Measurements from ENCODE around the gene SPRED1. TPM values are rescaled to one million over a fixed set of nuclear protein-coding genes. Genes with fewer than 3 reads are reported as not detected.

The SPRED1 gene
- total RNA-seq, 1 experiment from 2014 or later = 28.1 TPM

GRCh38 chr15:38225381-38225780 is 27.3 kb upstream of the SPRED1 start:
- no TSS peak for BruUV-seq (replicated peaks)
- ChIA-PET POLR2A (interaction anchor here (0.6 to 6.9 kb wide), 7 partner anchors 27 to 197 kb away, joined by 3 to 98 read pairs (median 4); partner anchors contain the start of gene SPRED1), CTCF (interaction anchor here (0.6 kb wide), 1 partner anchor 1825 kb away, joined by 3 read pairs; no protein-coding TSS in a partner anchor)
- DNase-seq (ENCODE audit: unreplicated experiment) = no peak
- Mint-ChIP-seq H3K27me3 (ENCODE audit: insufficient read depth, unreplicated experiment) (no peaks in the 10 kb centered on the region), H3K4me3 (ENCODE audit: unreplicated experiment) (no peak overlapping the region), H3K4me1 (ENCODE audit: insufficient read depth, unreplicated experiment) (peaks cover 6% of the 10 kb centered on the region), H3K36me3 (ENCODE audit: insufficient read depth, unreplicated experiment) (no peaks in the 10 kb centered on the region), H3K27ac (ENCODE audit: low read depth, unreplicated experiment) (no peak overlapping the region), H3K9me3 (ENCODE audit: unreplicated experiment) (no peaks in the 10 kb centered on the region)
- TF ChIP-seq CTCF (IDR thresholded peaks at IDR 0.05; ENCODE audit: unreplicated experiment) = no peak
- intact Hi-C loops (cut with micrococcal nuclease) = no loop called here

- Mint-ChIP-seq H3K4me1 (ENCODE audit: insufficient read depth, unreplicated experiment) (peaks cover 6% of the 10 kb centered on the region), H3K9me3 (ENCODE audit: unreplicated experiment) (no peaks in the 10 kb centered on the region), H3K36me3 (ENCODE audit: insufficient read depth, unreplicated experiment) (no peaks in the 10 kb centered on the region), H3K27ac (ENCODE audit: low read depth, unreplicated experiment) (no peak overlapping the region), H3K27me3 (ENCODE audit: insufficient read depth, unreplicated experiment) (no peaks in the 10 kb centered on the region), H3K4me3 (ENCODE audit: unreplicated experiment) (no peak overlapping the region)
- POLR2A ChIA-PET = interaction anchor here (0.6 to 6.9 kb wide), 10 partner anchors 9 to 980 kb away, joined by 3 to 98 read pairs (median 4); partner anchors contain the start of gene SPRED1
- BruUV-seq (replicated peaks) = no TSS peak
- intact Hi-C loops (cut with micrococcal nuclease) = no loop called here
- TF ChIP-seq CTCF (IDR thresholded peaks at IDR 0.05; ENCODE audit: unreplicated experiment) = no peak
- CTCF ChIA-PET = no interaction called here
- peak; percentile 95 for DNase-seq (ENCODE audit: unreplicated experiment)
Measured at GRCh38 chr15:38226608-38227266, 25.9 kb upstream of the SPRED1 start.

- intact Hi-C loops (cut with micrococcal nuclease) = no loop called here
- Mint-ChIP-seq H3K4me3 (ENCODE audit: unreplicated experiment) (no peak overlapping the region), H3K4me1 (ENCODE audit: insufficient read depth, unreplicated experiment) (peaks cover 6% of the 10 kb centered on the region), H3K27me3 (ENCODE audit: insufficient read depth, unreplicated experiment) (no peaks in the 10 kb centered on the region), H3K27ac (ENCODE audit: low read depth, unreplicated experiment) (no peak overlapping the region), H3K9me3 (ENCODE audit: unreplicated experiment) (no peaks in the 10 kb centered on the region), H3K36me3 (ENCODE audit: insufficient read depth, unreplicated experiment) (no peaks in the 10 kb centered on the region)
- BruUV-seq (replicated peaks) = no TSS peak
- no peak for TF ChIP-seq CTCF (IDR thresholded peaks at IDR 0.05; ENCODE audit: unreplicated experiment)
- no peak for DNase-seq (ENCODE audit: unreplicated experiment)
- POLR2A ChIA-PET = interaction anchor here (0.6 to 6.9 kb wide), 4 partner anchors 10 to 24 kb away, joined by 3 to 98 read pairs (median 14); partner anchors contain the start of gene SPRED1
- CTCF ChIA-PET = interaction anchor here (0.6 to 1.3 kb wide), 2 partner anchors 21 to 84 kb away, joined by 3 to 4 read pairs; no protein-coding TSS in a partner anchor
Measured at GRCh38 chr15:38227941-38228340, 24.7 kb upstream of the SPRED1 start.

GRCh38 chr15:38228618-38229017 is 24.0 kb upstream of the SPRED1 start:
- POLR2A ChIA-PET = interaction anchor here (0.6 to 6.9 kb wide), 5 partner anchors 8 to 24 kb away, joined by 3 to 98 read pairs (median 5); partner anchors contain the start of gene SPRED1
- Mint-ChIP-seq H3K36me3 (ENCODE audit: insufficient read depth, unreplicated experiment) (no peaks in the 10 kb centered on the region), H3K27ac (ENCODE audit: low read depth, unreplicated experiment) (no peak overlapping the region), H3K4me3 (ENCODE audit: unreplicated experiment) (no peak overlapping the region), H3K27me3 (ENCODE audit: insufficient read depth, unreplicated experiment) (no peaks in the 10 kb centered on the region), H3K9me3 (ENCODE audit: unreplicated experiment) (no peaks in the 10 kb centered on the region), H3K4me1 (ENCODE audit: insufficient read depth, unreplicated experiment) (peaks cover 6% of the 10 kb centered on the region)
- intact Hi-C loops (cut with micrococcal nuclease) = no loop called here
- no peak for DNase-seq (ENCODE audit: unreplicated experiment)
- BruUV-seq (replicated peaks) = no TSS peak
- CTCF ChIA-PET = interaction anchor here (1.3 kb wide), 1 partner anchor 21 kb away, joined by 3 read pairs; no protein-coding TSS in a partner anchor
- no peak for TF ChIP-seq CTCF (IDR thresholded peaks at IDR 0.05; ENCODE audit: unreplicated experiment)

All from MCF 10A (cell line).